BJ (cell line): ENCODE results near the gene FBXO47. TPM values are rescaled to one million over a fixed set of nuclear protein-coding genes. Genes with fewer than 3 reads are reported as not detected.

Experiments used
- CTCF ChIA-PET: fragments of 350-600 bp; formaldehyde crosslinking; extraction: SDS; loops from one replicate; lab custom pipeline; 2021; ENCODE audit warnings: antibody characterized with exemption, inconsistent platforms; lab: Yijun Ruan, JAX
- POLR2A ChIA-PET: fragments of 300-600 bp; sonication (Branson Sonifier 250); formaldehyde crosslinking; extraction: SDS; loops from one replicate; lab custom pipeline; 2021; ENCODE audit warnings: antibody characterized with exemption; lab: Charles Lee
- DNase-seq: peaks from one replicate; pipeline ENCODE4 v3.0.0-alpha.2; 2011; ENCODE audit warnings: low read depth
- H3K27me3 ChIP-seq: 2 replicates; pipeline ENCODE4 v1.6.0; 2011; ENCODE audit warnings: low read length; ENCODE audit not compliant: control insufficient read depth, insufficient read depth
- H3K36me3 ChIP-seq: 2 replicates; pipeline ENCODE4 v1.5.1; 2011; ENCODE audit warnings: low read length; ENCODE audit not compliant: control insufficient read depth, insufficient read depth
- H3K4me3 ChIP-seq: 2 replicates; pipeline ENCODE4 v1.5.1; 2011; ENCODE audit warnings: low read depth, mild to moderate bottlenecking, control low read depth, low read length
- polyA plus RNA-seq: library from polyadenylated mRNA; depleted of rRNA; stranded (reverse); fragments of >200 nt; gene quantifications from 2 replicates; pipeline ENCODE4 v1.2.3, GENCODE V29; 2011
- TF ChIP-seq, protein P1 (sequence below): IDR thresholded peaks from 2 replicates; pipeline ENCODE4 v1.5.1; 2011; ENCODE audit warnings: low read depth, mild to moderate bottlenecking, control low read depth, inconsistent platforms, low read length, moderate library complexity; ENCODE audit not compliant: insufficient read depth

FBXO47 gene
- polyA plus RNA-seq, 1 experiment = not detected

- Histone ChIP-seq H3K27me3 (no peaks in the 10 kb centered on the region), H3K36me3 (peaks cover 69% of the 10 kb centered on the region), H3K4me3 (no peak overlapping the region)
- CTCF ChIA-PET = no interaction called here
- DNase-seq = no peak
- POLR2A ChIA-PET = no interaction called here
- TF ChIP-seq, protein P1, sequence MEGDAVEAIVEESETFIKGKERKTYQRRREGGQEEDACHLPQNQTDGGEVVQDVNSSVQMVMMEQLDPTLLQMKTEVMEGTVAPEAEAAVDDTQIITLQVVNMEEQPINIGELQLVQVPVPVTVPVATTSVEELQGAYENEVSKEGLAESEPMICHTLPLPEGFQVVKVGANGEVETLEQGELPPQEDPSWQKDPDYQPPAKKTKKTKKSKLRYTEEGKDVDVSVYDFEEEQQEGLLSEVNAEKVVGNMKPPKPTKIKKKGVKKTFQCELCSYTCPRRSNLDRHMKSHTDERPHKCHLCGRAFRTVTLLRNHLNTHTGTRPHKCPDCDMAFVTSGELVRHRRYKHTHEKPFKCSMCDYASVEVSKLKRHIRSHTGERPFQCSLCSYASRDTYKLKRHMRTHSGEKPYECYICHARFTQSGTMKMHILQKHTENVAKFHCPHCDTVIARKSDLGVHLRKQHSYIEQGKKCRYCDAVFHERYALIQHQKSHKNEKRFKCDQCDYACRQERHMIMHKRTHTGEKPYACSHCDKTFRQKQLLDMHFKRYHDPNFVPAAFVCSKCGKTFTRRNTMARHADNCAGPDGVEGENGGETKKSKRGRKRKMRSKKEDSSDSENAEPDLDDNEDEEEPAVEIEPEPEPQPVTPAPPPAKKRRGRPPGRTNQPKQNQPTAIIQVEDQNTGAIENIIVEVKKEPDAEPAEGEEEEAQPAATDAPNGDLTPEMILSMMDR = no peak
These were observed 74.1 kb downstream of the FBXO47 start for GRCh38 chr17:38893113-38893512.

- Histone ChIP-seq H3K4me3 (no peak overlapping the region), H3K27me3 (no peaks in the 10 kb centered on the region), H3K36me3 (peaks cover 70% of the 10 kb centered on the region)
- TF ChIP-seq, protein P1 = no peak
- no peak for DNase-seq
- ChIA-PET POLR2A (no interaction called here), CTCF (no interaction called here)
These were observed 74.6 kb downstream of the FBXO47 start for GRCh38 chr17:38892620-38893019.

GRCh38 chr17:38892083-38892482 lies 75.1 kb downstream of the FBXO47 start:
- Histone ChIP-seq H3K27me3 (no peaks in the 10 kb centered on the region), H3K4me3 (no peak overlapping the region), H3K36me3 (peaks cover 68% of the 10 kb centered on the region)
- DNase-seq = no peak
- TF ChIP-seq, protein P1 = no peak
- POLR2A ChIA-PET = no interaction called here
- CTCF ChIA-PET = no interaction called here

GRCh38 chr17:38891441-38891840 lies 75.8 kb downstream of the FBXO47 start:
- Histone ChIP-seq H3K36me3 (peaks cover 65% of the 10 kb centered on the region), H3K27me3 (no peaks in the 10 kb centered on the region), H3K4me3 (no peak overlapping the region)
- no peak for DNase-seq
- ChIA-PET POLR2A (interaction anchor here (0.5 kb wide), 1 partner anchor 10 kb away, joined by 4 read pairs; no protein-coding TSS in a partner anchor), CTCF (no interaction called here)
- TF ChIP-seq, protein P1 = no peak

DNA sequence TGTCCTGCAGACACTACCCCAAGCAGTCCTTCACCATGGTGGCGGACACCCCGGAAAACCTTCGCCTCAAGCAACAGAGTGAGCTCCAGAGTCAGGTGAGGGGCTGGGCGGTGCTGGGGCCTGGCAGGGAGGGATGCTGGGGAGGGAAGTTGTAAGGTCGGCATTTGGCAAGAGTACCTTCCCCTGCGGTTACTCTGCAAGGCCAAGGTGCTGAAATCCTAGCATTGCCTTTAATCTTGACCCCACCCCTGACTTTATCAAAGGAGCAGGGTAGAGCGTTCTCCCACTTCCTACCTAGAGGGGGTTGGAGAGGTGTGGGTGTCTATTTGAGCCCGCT lies 76.8 kb downstream of the FBXO47 start:
- ChIA-PET POLR2A (no interaction called here), CTCF (no interaction called here)
- no peak for DNase-seq
- TF ChIP-seq, protein P1 = no peak
- no peak overlapping the region for H3K4me3 ChIP-seq
- H3K36me3 ChIP-seq = peaks cover 63% of the 10 kb centered on the region
- H3K27me3 ChIP-seq = no peaks in the 10 kb centered on the region
